GM23248 (cell line): ENCODE data around the gene SELENOO. TPM values are rescaled to one million over a fixed set of nuclear protein-coding genes. Genes with fewer than 3 reads are reported as not detected.

ENCODE experiments used
- DNase-seq: peaks from one replicate; pipeline ENCODE4 v3.0.0-alpha.2; 2015
- H2AFZ ChIP-seq: fragments of 200-600 bp; sonication (generic); 2 replicates; pipeline ENCODE4 v1.6.1; 2016; ENCODE audit warnings: antibody characterized with exemption
- H3F3A ChIP-seq: fragments of 200-600 bp; sonication (generic); 2 replicates; pipeline ENCODE4 v1.6.1; 2016; ENCODE audit warnings: mild to moderate bottlenecking, antibody characterized with exemption, mixed run types; ENCODE audit not compliant: insufficient read depth
- H3K27ac ChIP-seq: fragments of 200-600 bp; sonication (generic); 2 replicates; pipeline ENCODE4 v1.5.1; 2016; ENCODE audit warnings: mild to moderate bottlenecking
- H3K27me3 ChIP-seq: fragments of 200-600 bp; sonication (generic); replicated peaks from 2 replicates; pipeline ENCODE4 v1.6.1; 2016; ENCODE audit warnings: mild to moderate bottlenecking; ENCODE audit not compliant: insufficient read depth
- H3K36me3 ChIP-seq: fragments of 200-600 bp; sonication (generic); 2 replicates; pipeline ENCODE4 v1.6.1; 2016; ENCODE audit warnings: low read depth, mild to moderate bottlenecking
- H3K4me1 ChIP-seq: fragments of 200-600 bp; sonication (generic); 2 replicates; pipeline ENCODE4 v1.6.1; 2016; ENCODE audit warnings: mild to moderate bottlenecking; ENCODE audit not compliant: insufficient read depth
- H3K4me2 ChIP-seq: fragments of 200-600 bp; sonication (generic); one replicate; pipeline ENCODE4 v1.6.1; 2016; ENCODE audit warnings: mild to moderate bottlenecking; ENCODE audit not compliant: unreplicated experiment
- H3K4me3 ChIP-seq: fragments of 200-600 bp; sonication (generic); 2 replicates; pipeline ENCODE4 v1.5.1; 2016; ENCODE audit warnings: mild to moderate bottlenecking
- H3K79me2 ChIP-seq: fragments of 200-600 bp; sonication (generic); 2 replicates; pipeline ENCODE4 v1.6.1; 2016; ENCODE audit warnings: mild to moderate bottlenecking; ENCODE audit not compliant: insufficient read depth
- H3K9ac ChIP-seq: fragments of 200-600 bp; sonication (generic); 2 replicates; pipeline ENCODE4 v1.6.1; 2016; ENCODE audit warnings: mild to moderate bottlenecking
- H3K9me2 ChIP-seq: fragments of 200-600 bp; sonication (generic); 2 replicates; pipeline ENCODE4 v1.6.1; 2016; ENCODE audit warnings: mixed run types, mild to moderate bottlenecking, moderate library complexity; ENCODE audit not compliant: insufficient read depth
- H3K9me3 ChIP-seq: fragments of 200-600 bp; sonication (generic); one replicate; pipeline ENCODE4 v1.6.1; 2017; ENCODE audit warnings: low read depth
- H4K20me1 ChIP-seq: fragments of 200-600 bp; sonication (generic); 2 replicates; pipeline ENCODE4 v1.6.0; 2016; ENCODE audit not compliant: insufficient read depth
- EZH2 ChIP-seq: fragments of 200-600 bp; sonication (generic); IDR thresholded peaks from 2 replicates; pipeline ENCODE4 v1.6.1; 2018; ENCODE audit warnings: antibody characterized with exemption, mild to moderate bottlenecking; ENCODE audit not compliant: insufficient read depth, poor library complexity, severe bottlenecking
- EZH2phosphoT487 ChIP-seq: fragments of 200-600 bp; sonication (generic); IDR thresholded peaks from 2 replicates; pipeline ENCODE4 v1.6.1; 2018; ENCODE audit warnings: antibody characterized with exemption, moderate library complexity, mild to moderate bottlenecking, low read depth; ENCODE audit not compliant: insufficient read depth
- WGBS, 2 experiments: methylation state at CpG; one replicate each; pipeline ENCODE4 v1.1.6; 2015 to 2017; ENCODE audit warnings: low lambda C conversion rate in 2 of 2, low coverage in 1 of 2; ENCODE audit errors: missing lambda C conversion rate in 2 of 2; 5-methylcytosine and 5-hydroxymethylcytosine counted together
- in situ Hi-C: fragments of 300-500 bp; cut with MboI; formaldehyde crosslinking; loops from 2 replicates; pipeline ENCODE4 v1.15.0; 2020
- polyA plus RNA-seq: library from polyadenylated mRNA; unstranded; fragments of >200 nt; fragmentation: Nextera tagmentation; extraction: Ambion mirVana; gene quantifications from 2 replicates; pipeline ENCODE4 v1.2.1, GENCODE V29; 2016
- total RNA-seq: library from RNA; depleted of rRNA; stranded (reverse); fragments of >200 nt; shearing (Covaris generic); gene quantifications from 2 replicates; pipeline ENCODE4 v1.2.3, GENCODE V29; 2014

The SELENOO gene
- total and polyA plus RNA-seq, 2 experiments from 2014 or later, result 5.0 to 24.3 TPM

- peak; percentile 98 for DNase-seq
- peaks cover 12% of the 10 kb centered on the region; the same call in 1 of the 2 replicates for H3K4me1 ChIP-seq
- peak within 1 kb of the TSS; percentile 87 for H3K4me2 ChIP-seq
- peak within 1 kb of the TSS; percentile 92 for H3K9ac ChIP-seq
- peak within 1 kb of the TSS; percentile 94 for H3K4me3 ChIP-seq
- H3K9me2 ChIP-seq, result no peaks in the 10 kb centered on the region
- peak within 1 kb of the TSS; percentile 92 for H2AFZ ChIP-seq
- no peaks in the 10 kb centered on the region for H3F3A ChIP-seq
- H3K27ac ChIP-seq, result peak within 1 kb of the TSS; percentile 76
- H3K36me3 ChIP-seq, result no peaks in the 10 kb centered on the region
- no peaks in the 10 kb centered on the region for H3K9me3 ChIP-seq
- TF ChIP-seq EZH2phosphoT487 (no peak), EZH2 (no peak)
- 1 to 2% methylated on average over 64 to 71 of the region's 76 CpGs for WGBS, 2 experiments
- H3K27me3 ChIP-seq, result no peaks in the 10 kb centered on the region
- in situ Hi-C loops, result no loop called here
- no peaks in the 10 kb centered on the region for H4K20me1 ChIP-seq
- H3K79me2 ChIP-seq, result peaks cover 82% of the 10 kb centered on the region
Observed at GRCh38 chr22:50244420-50245213, 43.8 kb downstream of the SELENOO start, which contains the start of gene TUBGCP6. TUBGCP6 (minus strand) TSS chr22:50245023; CDS start chr22:50244459, 564 bp downstream.

DNA sequence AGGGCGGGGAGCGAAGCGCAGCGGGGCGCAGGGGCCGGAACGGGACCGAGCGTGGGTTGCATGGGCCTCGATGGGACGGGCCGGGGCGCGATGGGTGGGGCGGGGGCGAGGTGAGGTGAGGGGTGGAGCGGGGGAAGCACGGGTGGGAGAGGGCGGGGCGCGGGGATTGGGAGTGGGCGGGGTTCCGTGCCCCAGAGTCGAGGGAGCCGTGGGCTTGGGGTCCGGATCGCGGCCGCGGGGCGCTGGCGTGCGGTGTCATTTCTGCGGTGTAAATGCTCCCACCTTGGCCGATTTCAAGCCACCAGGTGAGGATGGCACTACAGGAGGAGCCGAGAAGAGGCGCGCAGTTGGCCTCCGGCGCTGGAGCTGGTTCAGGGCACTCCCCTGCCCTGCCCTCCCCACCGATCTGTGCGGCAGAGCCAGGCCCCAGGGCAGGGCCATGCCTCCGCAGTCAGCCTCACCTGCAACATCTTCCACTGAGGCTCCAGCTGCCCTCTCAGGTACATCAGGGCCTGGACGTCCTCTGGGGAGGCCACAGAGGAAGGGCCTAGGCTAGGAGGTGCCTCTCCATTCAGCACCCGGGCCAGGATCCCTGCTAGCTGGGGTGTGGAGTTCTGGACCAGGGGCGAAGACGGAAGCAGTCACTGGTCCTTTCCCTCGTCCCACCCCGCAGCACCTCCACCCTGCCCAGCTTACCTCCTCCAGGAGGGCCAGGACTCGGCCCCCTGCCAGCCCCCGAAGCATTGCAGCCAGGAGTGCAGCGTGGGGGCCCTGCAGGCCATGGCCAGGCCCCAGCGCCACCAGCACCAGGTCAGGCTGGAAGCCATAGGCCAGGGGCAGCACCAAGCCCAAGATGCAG is 44.6 kb downstream of the SELENOO start:
- no peaks in the 10 kb centered on the region for H3K27me3 ChIP-seq
- in situ Hi-C loops, result no loop called here
- peak overlapping the region; percentile 94 for H3K4me3 ChIP-seq
- H3K9me3 ChIP-seq, result no peaks in the 10 kb centered on the region
- DNase-seq, result no peak
- H3K4me1 ChIP-seq, result peaks cover 19% of the 10 kb centered on the region
- H3K4me2 ChIP-seq, result peak overlapping the region; percentile 87
- H3K79me2 ChIP-seq, result peaks cover 81% of the 10 kb centered on the region
- H3K36me3 ChIP-seq, result no peaks in the 10 kb centered on the region
- WGBS, 2 experiments, result 14 to 31% methylated on average over 14 to 39 of the region's 53 CpGs
- H3F3A ChIP-seq, result no peaks in the 10 kb centered on the region
- no peaks in the 10 kb centered on the region for H4K20me1 ChIP-seq
- peak overlapping the region; percentile 76 for H3K27ac ChIP-seq
- peak overlapping the region; percentile 92 for H2AFZ ChIP-seq
- no peaks in the 10 kb centered on the region for H3K9me2 ChIP-seq
- H3K9ac ChIP-seq, result peak overlapping the region; percentile 92
- no peak for TF ChIP-seq EZH2
- no peak for TF ChIP-seq EZH2phosphoT487

GRCh38 chr22:50246242-50247175 is 45.7 kb downstream of the SELENOO start:
- H3K27me3 ChIP-seq, result no peaks in the 10 kb centered on the region
- no peaks in the 10 kb centered on the region for H3K9me2 ChIP-seq
- no peak overlapping the region for H2AFZ ChIP-seq
- in situ Hi-C loops, result no loop called here
- H3K4me1 ChIP-seq, result peaks cover 15% of the 10 kb centered on the region
- H3K4me2 ChIP-seq, result no peak overlapping the region
- no peak overlapping the region for H3K27ac ChIP-seq
- 82 to 85% methylated on average over 17 to 20 of the region's 20 CpGs for WGBS, 2 experiments
- H3K79me2 ChIP-seq, result peaks cover 70% of the 10 kb centered on the region
- TF ChIP-seq EZH2phosphoT487 (no peak), EZH2 (no peak)
- H4K20me1 ChIP-seq, result no peaks in the 10 kb centered on the region
- DNase-seq, result no peak
- H3F3A ChIP-seq, result no peaks in the 10 kb centered on the region
- no peak overlapping the region for H3K9ac ChIP-seq
- H3K9me3 ChIP-seq, result no peaks in the 10 kb centered on the region
- H3K4me3 ChIP-seq, result no peak overlapping the region
- no peaks in the 10 kb centered on the region for H3K36me3 ChIP-seq
